ENCODE measurements around the gene SLC35E3.

- TF ChIP-seq EZH2 (IDR thresholded peaks at IDR 0.05; ENCODE audit: insufficient read depth, poor library complexity, severe bottlenecking) (no peak), EZH2phosphoT487 (IDR thresholded peaks at IDR 0.05; ENCODE audit: insufficient read depth, low read depth) (no peak)
These were observed 16.7 kb downstream of the SLC35E3 start for GRCh38 chr12:68762691-68763090.
